A549 (cell line): ENCODE data around the gene SETD3. TPM values are rescaled to one million over a fixed set of nuclear protein-coding genes. Genes with fewer than 3 reads are reported as not detected.

ENCODE experiments used
- ATAC-seq, 2 experiments: fragments of 200-7000 bp in 1 of 2; fragments of >200 bp in 1 of 2; cut with Nextera tagmentation in 1 of 2; cut with Tn5 transposase in 1 of 2; 3 replicates each; pipeline versions ENCODE4 v1.8.0 to v1.9.1; 2018 to 2020; ENCODE audit warnings: mild to moderate bottlenecking in 1 of 2, moderate library complexity in 1 of 2
- CTCF ChIA-PET: fragments of 300-600 bp; sonication (Branson Sonifier 250); formaldehyde crosslinking; extraction: SDS; loops from one replicate; lab custom pipeline; 2021; ENCODE audit warnings: antibody characterized with exemption, inconsistent platforms; lab: Yijun Ruan, JAX
- POLR2A ChIA-PET: fragments of 350-600 bp; formaldehyde crosslinking; extraction: SDS; loops from one replicate; lab custom pipeline; 2021; ENCODE audit warnings: antibody characterized with exemption, inconsistent platforms; lab: Yijun Ruan, JAX
- DNase-seq, 2 experiments: peaks; one replicate each; pipeline versions ENCODE4 v3.0.0 to v3.0.0-alpha.2; 2011 to 2016; ENCODE audit warnings: low read depth in 1 of 2, low spot score in 1 of 2
- FAIRE-seq: peaks from 2 replicates; lab custom pipeline; 2011; peaks lifted over from hg19 to GRCh38; lab: Jason Lieb, UNC
- H3K27ac ChIP-seq, 2 experiments: fragments of >200 bp; sonication (Bioruptor Twin); formaldehyde crosslinking; 3 replicates each; pipeline ENCODE4 v1.5.1; 2016 to 2017
- H3K4me1 ChIP-seq: fragments of >200 bp; sonication (Bioruptor Twin); formaldehyde crosslinking; 3 replicates; pipeline ENCODE4 v1.6.1; 2016
- H3K4me2 ChIP-seq: fragments of >200 bp; sonication (Bioruptor Twin); formaldehyde crosslinking; 3 replicates; pipeline ENCODE4 v1.6.1; 2016
- H3K4me3 ChIP-seq: fragments of >200 bp; sonication (Bioruptor Twin); formaldehyde crosslinking; 3 replicates; pipeline ENCODE4 v1.5.1; 2016
- H3K9me3 ChIP-seq: fragments of >200 bp; sonication (Bioruptor Twin); formaldehyde crosslinking; 3 replicates; pipeline ENCODE4 v1.6.1; 2016
- BCL3 ChIP-seq: fragments of >200 bp; sonication (Bioruptor Twin); formaldehyde crosslinking; IDR thresholded peaks from 3 replicates; pipeline ENCODE4 v1.6.1; 2016
- CBX2 ChIP-seq: fragments of 200-600 bp; sonication (generic); IDR thresholded peaks from 2 replicates; pipeline ENCODE4 v1.6.1; 2016; ENCODE audit warnings: low read depth, mild to moderate bottlenecking, borderline replicate concordance
- CBX8 ChIP-seq: fragments of 200-600 bp; sonication (generic); IDR thresholded peaks from 2 replicates; pipeline ENCODE4 v1.6.1; 2016
- CHD4 ChIP-seq: fragments of 200-600 bp; sonication (generic); IDR thresholded peaks from 2 replicates; pipeline ENCODE4 v1.6.1; 2016; ENCODE audit warnings: antibody characterized with exemption, mild to moderate bottlenecking, borderline replicate concordance
- EHF ChIP-seq: fragments of 250-450 bp; sonication (Bioruptor Pico); IDR thresholded peaks from 2 replicates; pipeline ENCODE4 v1.5.0; 2020; ENCODE audit warnings: mild to moderate bottlenecking
- EHMT2 ChIP-seq: fragments of 200-600 bp; sonication (generic); IDR thresholded peaks from 2 replicates; pipeline ENCODE4 v1.6.1; 2016; ENCODE audit warnings: antibody characterized with exemption, low read depth, mild to moderate bottlenecking, moderate library complexity
- ELK1 ChIP-seq: fragments of 150-350 bp; IDR thresholded peaks from 2 replicates; pipeline ENCODE4 v1.6.1; 2014; ENCODE audit warnings: low read depth, mild to moderate bottlenecking, low read length
- EP300 ChIP-seq, 2 experiments: fragments of >200 bp; sonication (Bioruptor Twin); formaldehyde crosslinking; IDR thresholded peaks; 2 replicates in 1 of 2; 3 replicates in 1 of 2; pipeline ENCODE4 v1.6.1; 2016 to 2017
- ESRRA ChIP-seq: fragments of 150-350 bp; IDR thresholded peaks from 2 replicates; pipeline ENCODE4 v1.6.1; 2014; ENCODE audit warnings: mild to moderate bottlenecking, low read length, borderline replicate concordance
- FOSB ChIP-seq: fragments of 250-450 bp; sonication (Bioruptor Pico); IDR thresholded peaks from 2 replicates; pipeline ENCODE4 v1.5.0; 2020; ENCODE audit warnings: mild to moderate bottlenecking, moderate library complexity
- FOXS1 ChIP-seq: fragments of 250-450 bp; sonication (Bioruptor Pico); IDR thresholded peaks from 2 replicates; pipeline ENCODE4 v1.5.0; 2020; ENCODE audit warnings: mild to moderate bottlenecking, moderate library complexity
- HOXB13 ChIP-seq: fragments of 250-450 bp; sonication (Bioruptor Pico); IDR thresholded peaks from 2 replicates; pipeline ENCODE4 v1.5.0; 2020; ENCODE audit warnings: low read depth, mild to moderate bottlenecking, moderate library complexity
- HOXB5 ChIP-seq: fragments of 250-450 bp; sonication (Bioruptor Pico); IDR thresholded peaks from 2 replicates; pipeline ENCODE4 v1.5.0; 2020; ENCODE audit warnings: mild to moderate bottlenecking, moderate library complexity
- JUNB ChIP-seq: fragments of >200 bp; sonication (Bioruptor Twin); formaldehyde crosslinking; IDR thresholded peaks from 2 replicates; pipeline ENCODE4 v1.6.1; 2016
- KDM1A ChIP-seq: fragments of 200-600 bp; sonication (generic); IDR thresholded peaks from 2 replicates; pipeline ENCODE4 v1.6.1; 2016; ENCODE audit warnings: low read depth, mild to moderate bottlenecking
- MAFK ChIP-seq: fragments of 450-650 bp; IDR thresholded peaks from 2 replicates; pipeline ENCODE4 v1.6.1; 2014; ENCODE audit not compliant: partially characterized antibody
- MAZ ChIP-seq: fragments of 150-350 bp; IDR thresholded peaks from 2 replicates; pipeline ENCODE4 v1.6.1; 2014; ENCODE audit warnings: antibody characterized with exemption, low read depth, low read length, borderline replicate concordance
- PHF8 ChIP-seq: fragments of 200-600 bp; sonication (generic); IDR thresholded peaks from 2 replicates; pipeline ENCODE4 v1.6.1; 2016; ENCODE audit warnings: low read depth, mild to moderate bottlenecking, antibody characterized with exemption, moderate library complexity, borderline replicate concordance
- RFX5 ChIP-seq: fragments of 450-650 bp; IDR thresholded peaks from 2 replicates; pipeline ENCODE4 v1.7.1; 2014; ENCODE audit warnings: antibody characterized with exemption, mild to moderate bottlenecking, moderate library complexity
- SREBF2 ChIP-seq: fragments of 450-650 bp; IDR thresholded peaks from 2 replicates; pipeline ENCODE4 v1.6.1; 2014; ENCODE audit warnings: mild to moderate bottlenecking, moderate library complexity
- TFCP2L1 ChIP-seq: fragments of 250-450 bp; sonication (Bioruptor Pico); IDR thresholded peaks from 2 replicates; pipeline ENCODE4 v1.5.0; 2021; ENCODE audit warnings: mild to moderate bottlenecking
- TP53 ChIP-seq: fragments of 250-450 bp; sonication (Bioruptor Pico); IDR thresholded peaks from 2 replicates; pipeline ENCODE4 v1.5.0; 2021; ENCODE audit warnings: mild to moderate bottlenecking, moderate library complexity
- WGBS: methylation state at CpG from one replicate; pipeline ENCODE4 v1.1.6; 2017; ENCODE audit errors: missing lambda C conversion rate; 5-methylcytosine and 5-hydroxymethylcytosine counted together
- polyA plus RNA-seq, 4 experiments: library from polyadenylated mRNA; depleted of rRNA in 3 of 4; stranded (reverse); fragments of >200 nt; fragmentation: RNase III in 1 of 4; extraction: RNeasy Plus Mini Kit Qiagen cat#74134 plus additional on column Dnase treatment in 1 of 4; gene quantifications; 2 replicates in 3 of 4; 3 replicates in 1 of 4; pipeline ENCODE4 v1.2.3, GENCODE V29; 2011 to 2017
- TF ChIP-seq, protein P1 (sequence below): fragments of >200 bp; sonication (Bioruptor Twin); formaldehyde crosslinking; IDR thresholded peaks from 2 replicates; pipeline ENCODE4 v1.6.1; 2016

Gene SETD3
- polyA plus RNA-seq, 2 of the 4 experiments (the other 2 are of a cell fraction) = 43.1 to 59.7 TPM

GRCh38 chr14:99397698-99398097, 83.0 kb downstream of the SETD3 start (continued):
- no peak for TF ChIP-seq KDM1A
- no peak for TF ChIP-seq RFX5
- no peak for TF ChIP-seq EHF (CRISPR knock-in tag)
- no peak for TF ChIP-seq TP53 (CRISPR knock-in tag)
- TF ChIP-seq ESRRA = no peak
- no peak for TF ChIP-seq SREBF2

GRCh38 chr14:99395909-99396530, 84.6 kb downstream of the SETD3 start:
- WGBS = 63% methylated on average over 10 of the region's 10 CpGs
- ChIA-PET POLR2A (no interaction called here), CTCF (interaction anchor here (1.1 to 12.0 kb wide), 4 partner anchors 15 to 76 kb away, joined by 3 to 178 read pairs (median 82); no protein-coding TSS in a partner anchor)
- Histone ChIP-seq H3K27ac (no peak overlapping the region), H3K4me2 (no peak overlapping the region), H3K4me1 (peaks cover 5% of the 10 kb centered on the region; the same call in 1 of the 3 replicates), H3K4me3 (no peak overlapping the region), H3K9me3 (no peaks in the 10 kb centered on the region)
- DNase-seq (peak in 1 of 2 experiments; percentile 21), FAIRE-seq (no peak), ATAC-seq (0 out of 6 replicates have a peak, but pooled peaks of 1 of the 2 experiments have one; percentile 30)
- TF ChIP-seq ELK1 = no peak
- no peak for TF ChIP-seq HOXB13 (CRISPR knock-in tag)
- TF ChIP-seq CBX8 = no peak
- no peak for TF ChIP-seq EP300 (IDR thresholded peaks at IDR 0.05)
- no peak for TF ChIP-seq CHD4
- no peak for TF ChIP-seq BCL3
- no peak for TF ChIP-seq PHF8
- no peak for TF ChIP-seq TFCP2L1
- TF ChIP-seq MAFK = no peak
- TF ChIP-seq, protein P1, sequence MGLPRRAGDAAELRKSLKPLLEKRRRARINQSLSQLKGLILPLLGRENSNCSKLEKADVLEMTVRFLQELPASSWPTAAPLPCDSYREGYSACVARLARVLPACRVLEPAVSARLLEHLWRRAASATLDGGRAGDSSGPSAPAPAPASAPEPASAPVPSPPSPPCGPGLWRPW = no peak
- TF ChIP-seq JUNB = no peak
- TF ChIP-seq CBX2 = no peak
- no peak for TF ChIP-seq EHMT2
- TF ChIP-seq FOSB (CRISPR knock-in tag) = no peak
- TF ChIP-seq FOXS1 = no peak
- no peak for TF ChIP-seq HOXB5

DNA sequence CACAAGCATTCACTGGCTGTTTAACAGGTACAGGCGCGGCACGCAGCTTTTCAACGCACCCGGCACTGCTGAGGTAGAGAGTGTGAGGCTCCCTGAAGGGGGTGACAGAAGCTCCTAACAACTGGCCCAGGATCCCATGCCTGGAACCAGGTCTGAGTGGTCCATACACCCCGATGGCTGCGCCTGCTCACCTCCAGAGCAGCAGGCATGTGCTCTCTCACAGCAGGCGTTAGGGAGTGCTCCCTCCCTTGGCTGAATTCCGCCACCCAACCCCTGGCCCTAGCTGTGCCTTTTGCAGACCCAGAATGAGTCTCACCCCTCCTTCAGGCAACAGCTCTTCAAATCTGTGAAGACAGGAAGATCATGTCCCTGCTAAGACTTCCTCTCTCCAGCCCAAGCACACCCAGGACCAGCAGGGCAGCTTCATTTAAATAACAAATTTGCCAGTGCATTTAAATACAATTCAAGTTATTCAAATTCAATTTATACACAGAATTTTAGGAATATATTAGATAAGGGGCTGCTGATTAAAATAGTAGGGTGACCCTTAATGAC, 86.0 kb downstream of the SETD3 start:
- peaks cover 5% of the 10 kb centered on the region; the same call in 1 of the 3 replicates for H3K4me1 ChIP-seq
- FAIRE-seq (no peak), DNase-seq (no peak), ATAC-seq (no peak)
- ChIA-PET CTCF (interaction anchor here (0.8 to 12.0 kb wide), 5 partner anchors 13 to 70 kb away, joined by 3 to 178 read pairs (median 21); no protein-coding TSS in a partner anchor), POLR2A (no interaction called here)
- no peaks in the 10 kb centered on the region for H3K9me3 ChIP-seq
- 95% methylated on average over 7 of the region's 9 CpGs for WGBS
- no peak overlapping the region for H3K4me2 ChIP-seq
- no peak for TF ChIP-seq MAZ
- TF ChIP-seq, protein P1 = no peak
- no peak overlapping the region for H3K27ac ChIP-seq
- no peak overlapping the region for H3K4me3 ChIP-seq
